Measurements from ENCODE around the gene KRTAP17-1. TPM values are rescaled to one million over a fixed set of nuclear protein-coding genes. Genes with fewer than 3 reads are reported as not detected.

The KRTAP17-1 gene
- total and polyA plus RNA-seq, 2 of the 4 experiments (the other 2 are of a cell fraction): not detected

- H2BK5ac ChIP-seq (ENCODE audit: low read depth, low read length, poor library complexity, severe bottlenecking): no peak overlapping the region
- no peak overlapping the region for H4K5ac ChIP-seq (ENCODE audit: low read depth, low read length)
- no peak overlapping the region for H3K18ac ChIP-seq (ENCODE audit: low read depth, low read length)
- in situ Hi-C loops (cut with MboI; ENCODE audit: low sequenced_read_pairs): loop anchor here (10.0 kb wide), 1 partner anchor 57 kb away; no protein-coding TSS in a partner anchor
- ChIA-PET POLR2A (ENCODE audit: unreplicated experiment) (no interaction called here), CTCF (no interaction called here)
- no peak overlapping the region for H3K27ac ChIP-seq (ENCODE audit: insufficient read depth, low read length)
- no peak overlapping the region for H2AK5ac ChIP-seq (ENCODE audit: low read depth, low read length)
- DNase-seq: no peak
- intact Hi-C loops (cut with micrococcal nuclease): no loop called here
- no peaks in the 10 kb centered on the region for H4K20me1 ChIP-seq (ENCODE audit: insufficient read depth, low read length)
- TF ChIP-seq CEBPB (IDR thresholded peaks at IDR 0.05; ENCODE audit: low read depth, low read length) (no peak), FOS (IDR thresholded peaks at IDR 0.05; ENCODE audit: low read depth, low read length) (no peak), MXI1 (IDR thresholded peaks at IDR 0.05; ENCODE audit: borderline replicate concordance, low read depth, low read length) (no peak), RAD21 (IDR thresholded peaks at IDR 0.05; ENCODE audit: low read length) (no peak), CHD1 (IDR thresholded peaks at IDR 0.05; ENCODE audit: low read depth, low read length) (no peak), MAZ (IDR thresholded peaks at IDR 0.05; ENCODE audit: borderline replicate concordance, low read depth, low read length) (no peak), SMC3 (IDR thresholded peaks at IDR 0.05; ENCODE audit: low read depth, low read length) (no peak), RCOR1 (IDR thresholded peaks at IDR 0.05; ENCODE audit: insufficient replicate concordance, low read length) (no peak), MAFK (IDR thresholded peaks at IDR 0.05; ENCODE audit: low read depth, low read length) (no peak)
- TF ChIP-seq, protein P1, sequence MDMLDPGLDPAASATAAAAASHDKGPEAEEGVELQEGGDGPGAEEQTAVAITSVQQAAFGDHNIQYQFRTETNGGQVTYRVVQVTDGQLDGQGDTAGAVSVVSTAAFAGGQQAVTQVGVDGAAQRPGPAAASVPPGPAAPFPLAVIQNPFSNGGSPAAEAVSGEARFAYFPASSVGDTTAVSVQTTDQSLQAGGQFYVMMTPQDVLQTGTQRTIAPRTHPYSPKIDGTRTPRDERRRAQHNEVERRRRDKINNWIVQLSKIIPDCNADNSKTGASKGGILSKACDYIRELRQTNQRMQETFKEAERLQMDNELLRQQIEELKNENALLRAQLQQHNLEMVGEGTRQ (IDR thresholded peaks at IDR 0.05; ENCODE audit: low read depth, low read length): no peak
- TF ChIP-seq, protein P2, sequence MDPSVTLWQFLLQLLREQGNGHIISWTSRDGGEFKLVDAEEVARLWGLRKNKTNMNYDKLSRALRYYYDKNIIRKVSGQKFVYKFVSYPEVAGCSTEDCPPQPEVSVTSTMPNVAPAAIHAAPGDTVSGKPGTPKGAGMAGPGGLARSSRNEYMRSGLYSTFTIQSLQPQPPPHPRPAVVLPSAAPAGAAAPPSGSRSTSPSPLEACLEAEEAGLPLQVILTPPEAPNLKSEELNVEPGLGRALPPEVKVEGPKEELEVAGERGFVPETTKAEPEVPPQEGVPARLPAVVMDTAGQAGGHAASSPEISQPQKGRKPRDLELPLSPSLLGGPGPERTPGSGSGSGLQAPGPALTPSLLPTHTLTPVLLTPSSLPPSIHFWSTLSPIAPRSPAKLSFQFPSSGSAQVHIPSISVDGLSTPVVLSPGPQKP (IDR thresholded peaks at IDR 0.05; ENCODE audit: borderline replicate concordance, low read depth, low read length): no peak
- TF ChIP-seq, protein P3, sequence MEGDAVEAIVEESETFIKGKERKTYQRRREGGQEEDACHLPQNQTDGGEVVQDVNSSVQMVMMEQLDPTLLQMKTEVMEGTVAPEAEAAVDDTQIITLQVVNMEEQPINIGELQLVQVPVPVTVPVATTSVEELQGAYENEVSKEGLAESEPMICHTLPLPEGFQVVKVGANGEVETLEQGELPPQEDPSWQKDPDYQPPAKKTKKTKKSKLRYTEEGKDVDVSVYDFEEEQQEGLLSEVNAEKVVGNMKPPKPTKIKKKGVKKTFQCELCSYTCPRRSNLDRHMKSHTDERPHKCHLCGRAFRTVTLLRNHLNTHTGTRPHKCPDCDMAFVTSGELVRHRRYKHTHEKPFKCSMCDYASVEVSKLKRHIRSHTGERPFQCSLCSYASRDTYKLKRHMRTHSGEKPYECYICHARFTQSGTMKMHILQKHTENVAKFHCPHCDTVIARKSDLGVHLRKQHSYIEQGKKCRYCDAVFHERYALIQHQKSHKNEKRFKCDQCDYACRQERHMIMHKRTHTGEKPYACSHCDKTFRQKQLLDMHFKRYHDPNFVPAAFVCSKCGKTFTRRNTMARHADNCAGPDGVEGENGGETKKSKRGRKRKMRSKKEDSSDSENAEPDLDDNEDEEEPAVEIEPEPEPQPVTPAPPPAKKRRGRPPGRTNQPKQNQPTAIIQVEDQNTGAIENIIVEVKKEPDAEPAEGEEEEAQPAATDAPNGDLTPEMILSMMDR (conservative IDR thresholded peaks at IDR 0.05; ENCODE audit: low read depth, low read length): no peak
- H3K79me1 ChIP-seq (ENCODE audit: low read depth in 1 of 2, low read length in 2 of 2): no peaks in the 10 kb centered on the region
- no peak overlapping the region for H2BK20ac ChIP-seq (ENCODE audit: low read depth, low read length)
- H2BK120ac ChIP-seq (ENCODE audit: low read depth, low read length): no peak overlapping the region
- H2AFZ ChIP-seq (replicated peaks; ENCODE audit: low read length, poor library complexity): no peak overlapping the region
- peaks cover 2% of the 10 kb centered on the region for H3K27me3 ChIP-seq (ENCODE audit: control insufficient read depth, insufficient read depth, low read length)
- dilution Hi-C loops (cut with HindIII; ENCODE audit: low sequenced_read_pairs, unreplicated experiment): no loop called here
- no peak overlapping the region for H3K14ac ChIP-seq (replicated peaks; ENCODE audit: low read depth, low read length)
- no peak overlapping the region for H3K56ac ChIP-seq (ENCODE audit: extremely low read depth, insufficient read depth, low read length)
- H4K91ac ChIP-seq (ENCODE audit: insufficient read depth, low read depth, low read length): no peak overlapping the region
- peaks cover 4% of the 10 kb centered on the region; the same call in 1 of the 2 replicates for H3K9me3 ChIP-seq (ENCODE audit: control insufficient read depth, insufficient read depth, low read length)
- H3K4me2 ChIP-seq (ENCODE audit: low read depth, low read length): no peak overlapping the region
- H3K36me3 ChIP-seq (ENCODE audit: control insufficient read depth, insufficient read depth, low read length): no peaks in the 10 kb centered on the region
- WGBS, 2 experiments (ENCODE audit: extremely low coverage in 2 of 2, insufficient read length in 1 of 2): no CpG with 5 or more reads among the region's 2 CpGs
- ATAC-seq (ENCODE audit: low read depth): no peak
- no peak overlapping the region for H3K4me3 ChIP-seq (ENCODE audit: insufficient read depth, low read depth, low read length)
- H3K4ac ChIP-seq (ENCODE audit: low read depth, low read length): no peak overlapping the region
- no peak overlapping the region for H2AK9ac ChIP-seq (replicated peaks; ENCODE audit: low read depth, low read length, poor library complexity)
- no peak overlapping the region for H2BK15ac ChIP-seq (ENCODE audit: low read depth, low read length)
- no peaks in the 10 kb centered on the region; the same call in 1 of the 2 replicates for H3K9me1 ChIP-seq (ENCODE audit: insufficient read depth, low read length)
- H3K23ac ChIP-seq (ENCODE audit: low read depth, low read length): no peak overlapping the region
- H3K9ac ChIP-seq (ENCODE audit: low read depth, low read length): no peak overlapping the region
- no TSS peak for BruUV-seq (replicated peaks)
- H3K4me1 ChIP-seq (ENCODE audit: control insufficient read depth, insufficient read depth, low read length): peaks cover 2% of the 10 kb centered on the region
- H4K8ac ChIP-seq (ENCODE audit: low read depth in 2 of 2, low read length in 2 of 2): no peak overlapping the region
Observed at GRCh38 chr17:41318231-41318630, 2.7 kb upstream of the KRTAP17-1 start.
